GM23338 (cell line): ENCODE data around the gene SH3GL3. TPM values are rescaled to one million over a fixed set of nuclear protein-coding genes. Genes with fewer than 3 reads are reported as not detected.
A peak's percentile ranks its signal among the peaks of the same experiment; 100 is the strongest.

Source experiments
- ATAC-seq: fragments of 200-7000 bp; cut with Tn5 transposase; 3 replicates; pipeline ENCODE4 v1.9.1; 2020
- DNase-seq: peaks from one replicate; pipeline ENCODE4 v3.0.0-alpha.2; 2015; ENCODE audit warnings: low spot score
- H2AFZ ChIP-seq: fragments of 200-600 bp; sonication (generic); 2 replicates; pipeline ENCODE4 v1.8.0; 2016; ENCODE audit warnings: antibody characterized with exemption, mild to moderate bottlenecking, moderate library complexity
- H3F3A ChIP-seq: fragments of 200-600 bp; sonication (generic); replicated peaks from 2 replicates; pipeline ENCODE4 v1.8.0; 2017; ENCODE audit warnings: antibody characterized with exemption, mixed run types, low read depth
- H3K27ac ChIP-seq: fragments of 200-600 bp; sonication (generic); 2 replicates; pipeline ENCODE4 v1.6.1; 2016; ENCODE audit warnings: low read depth
- H3K27me3 ChIP-seq: fragments of 200-600 bp; sonication (generic); 2 replicates; pipeline ENCODE4 v1.8.0; 2016; ENCODE audit warnings: mild to moderate bottlenecking, mixed run types, moderate library complexity; ENCODE audit not compliant: insufficient read depth
- H3K36me3 ChIP-seq: fragments of 200-600 bp; sonication (generic); 2 replicates; pipeline ENCODE4 v1.8.0; 2016; ENCODE audit warnings: mild to moderate bottlenecking; ENCODE audit not compliant: insufficient read depth
- H3K4me1 ChIP-seq: fragments of 200-600 bp; sonication (generic); 2 replicates; pipeline ENCODE4 v1.8.0; 2016; ENCODE audit warnings: mild to moderate bottlenecking, moderate library complexity; ENCODE audit not compliant: insufficient read depth
- H3K4me2 ChIP-seq: fragments of 200-600 bp; sonication (generic); 2 replicates; pipeline ENCODE4 v1.7.1; 2017; ENCODE audit warnings: mixed run types
- H3K4me3 ChIP-seq: fragments of 200-600 bp; sonication (generic); 2 replicates; pipeline ENCODE4 v1.6.1; 2016; ENCODE audit warnings: mixed run types
- H3K79me2 ChIP-seq: fragments of 200-600 bp; sonication (generic); replicated peaks from 2 replicates; pipeline ENCODE4 v1.8.0; 2017; ENCODE audit warnings: mild to moderate bottlenecking; ENCODE audit not compliant: insufficient read depth
- H3K9me2 ChIP-seq: fragments of 200-600 bp; sonication (generic); 2 replicates; pipeline ENCODE4 v1.8.0; 2017; ENCODE audit not compliant: insufficient read depth
- H4K20me1 ChIP-seq: fragments of 200-600 bp; sonication (generic); replicated peaks from 2 replicates; pipeline ENCODE4 v1.8.0; 2017; ENCODE audit warnings: mild to moderate bottlenecking; ENCODE audit not compliant: insufficient read depth
- H3K27ac Mint-ChIP-seq: 2 replicates; pipeline ENCODE4 v1.8.0; 2020; ENCODE audit warnings: inconsistent platforms, mild to moderate bottlenecking, moderate library complexity, mixed read lengths
- H3K27me3 Mint-ChIP-seq: 3 replicates; pipeline ENCODE4 v1.8.0; 2022; ENCODE audit warnings: low read depth, mild to moderate bottlenecking, moderate library complexity, mixed read lengths, inconsistent platforms; ENCODE audit not compliant: insufficient read depth, poor library complexity
- H3K36me3 Mint-ChIP-seq: 3 replicates; pipeline ENCODE4 v1.8.0; 2021; ENCODE audit warnings: low read depth, mild to moderate bottlenecking, inconsistent platforms, moderate library complexity, mixed read lengths
- H3K4me1 Mint-ChIP-seq: 3 replicates; pipeline ENCODE4 v1.8.0; 2020; ENCODE audit warnings: mild to moderate bottlenecking, inconsistent platforms, mixed read lengths
- H3K4me3 Mint-ChIP-seq: 3 replicates; pipeline ENCODE4 v1.8.0; 2021; ENCODE audit warnings: moderate library complexity, mild to moderate bottlenecking, inconsistent platforms, mixed read lengths
- H3K9me3 Mint-ChIP-seq: 3 replicates; pipeline ENCODE4 v1.8.0; 2020; ENCODE audit warnings: moderate library complexity, mild to moderate bottlenecking, inconsistent platforms, mixed read lengths
- CTCF ChIP-seq, 2 experiments: fragments of 200-600 bp in 1 of 2; sonication (generic) in 1 of 2; conservative IDR thresholded peaks; 2 replicates each; pipeline versions ENCODE4 v1.5.1 to v1.6.1; 2016 to 2017; ENCODE audit warnings: antibody characterized with exemption in 2 of 2, low read depth in 2 of 2, mild to moderate bottlenecking in 2 of 2, moderate library complexity in 1 of 2
- NANOG ChIP-seq: IDR thresholded peaks from 2 replicates; pipeline ENCODE4 v1.6.1; 2016; ENCODE audit warnings: antibody characterized with exemption, borderline replicate concordance
- POLR2AphosphoS5 ChIP-seq: IDR thresholded peaks from 2 replicates; pipeline ENCODE4 v1.6.1; 2016; ENCODE audit warnings: antibody characterized with exemption, low read depth
- ZNF114 ChIP-seq: fragments of 250-450 bp; sonication (Bioruptor Pico); IDR thresholded peaks from 2 replicates; pipeline ENCODE4 v1.5.0; 2020; ENCODE audit warnings: mild to moderate bottlenecking, moderate library complexity
- ZNF331 ChIP-seq: fragments of 250-450 bp; sonication (Bioruptor Pico); IDR thresholded peaks from 2 replicates; pipeline ENCODE4 v1.5.0; 2020; ENCODE audit warnings: low read depth, mild to moderate bottlenecking, moderate library complexity
- polyA plus RNA-seq: library from polyadenylated mRNA; unstranded; fragments of >200 nt; fragmentation: Nextera tagmentation; extraction: Ambion mirVana; gene quantifications from 2 replicates; pipeline ENCODE4 v1.2.1, GENCODE V29; 2016
- total RNA-seq: library from RNA; depleted of rRNA; stranded (reverse); fragments of >200 nt; shearing (Covaris generic); gene quantifications from 2 replicates; pipeline ENCODE4 v1.2.3, GENCODE V29; 2014
- TF ChIP-seq, protein P1 (sequence below): IDR thresholded peaks from 2 replicates; pipeline ENCODE4 v1.6.1; 2016; ENCODE audit warnings: antibody characterized with exemption
- TF ChIP-seq, protein P2 (sequence below): IDR thresholded peaks from one replicate; pipeline ENCODE4 v1.6.1; 2018; ENCODE audit warnings: antibody characterized with exemption; ENCODE audit not compliant: unreplicated experiment

SH3GL3 gene
- total and polyA plus RNA-seq, 2 experiments from 2014 or later, result 15.9 to 21.1 TPM

- TF ChIP-seq CTCF (conservative IDR thresholded peaks at IDR 0.05; ENCODE audit: low read depth in 2 of 2) (no peak), NANOG (no peak), ZNF114 (CRISPR knock-in tag) (no peak)
- TF ChIP-seq, protein P1, sequence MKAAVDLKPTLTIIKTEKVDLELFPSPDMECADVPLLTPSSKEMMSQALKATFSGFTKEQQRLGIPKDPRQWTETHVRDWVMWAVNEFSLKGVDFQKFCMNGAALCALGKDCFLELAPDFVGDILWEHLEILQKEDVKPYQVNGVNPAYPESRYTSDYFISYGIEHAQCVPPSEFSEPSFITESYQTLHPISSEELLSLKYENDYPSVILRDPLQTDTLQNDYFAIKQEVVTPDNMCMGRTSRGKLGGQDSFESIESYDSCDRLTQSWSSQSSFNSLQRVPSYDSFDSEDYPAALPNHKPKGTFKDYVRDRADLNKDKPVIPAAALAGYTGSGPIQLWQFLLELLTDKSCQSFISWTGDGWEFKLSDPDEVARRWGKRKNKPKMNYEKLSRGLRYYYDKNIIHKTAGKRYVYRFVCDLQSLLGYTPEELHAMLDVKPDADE, result no peak
Measured at GRCh38 chr15:83545804-83546511, 98.8 kb downstream of the SH3GL3 start (continued).

DNA sequence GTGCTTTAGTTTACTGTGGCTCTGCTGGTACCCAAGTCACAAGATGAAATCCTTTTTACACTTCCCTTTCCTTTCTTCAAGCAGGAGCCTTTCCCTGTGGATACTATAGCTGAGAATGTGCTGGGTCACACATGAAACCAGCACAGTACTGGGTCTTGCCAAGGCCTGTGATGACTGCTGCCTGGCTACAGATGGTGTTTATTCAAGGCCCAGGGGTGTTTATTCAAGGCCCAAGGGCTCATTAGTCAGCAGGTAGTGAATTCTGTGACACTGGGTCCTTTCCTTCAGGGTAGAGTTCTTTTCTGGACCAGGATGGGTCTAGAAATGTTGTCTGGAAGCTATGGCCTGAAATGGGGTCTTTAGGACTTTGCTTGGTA lies 99.4 kb downstream of the SH3GL3 start:
- H3K9me3 Mint-ChIP-seq, result peaks cover 13% of the 10 kb centered on the region; the same call in 2 of the 3 replicates
- Histone ChIP-seq H3K36me3 (no peaks in the 10 kb centered on the region), H4K20me1 (no peaks in the 10 kb centered on the region), H3K27ac (no peak overlapping the region), H3K4me3 (no peak overlapping the region), H3K27me3 (no peaks in the 10 kb centered on the region), H3K9me2 (no peaks in the 10 kb centered on the region), H3F3A (no peaks in the 10 kb centered on the region), H3K79me2 (no peaks in the 10 kb centered on the region), H3K4me1 (peaks cover 46% of the 10 kb centered on the region), H3K4me2 (no peak overlapping the region; the same call in 1 of the 2 replicates), H2AFZ (no peak overlapping the region)
- peaks cover 12% of the 10 kb centered on the region; the same call in 2 of the 3 replicates for H3K36me3 Mint-ChIP-seq
- peaks cover 42% of the 10 kb centered on the region for H3K4me1 Mint-ChIP-seq
- peaks cover 2% of the 10 kb centered on the region for H3K27me3 Mint-ChIP-seq
- DNase-seq (no peak), ATAC-seq (peak; percentile 38)
- H3K4me3 Mint-ChIP-seq, result no peak overlapping the region
- H3K27ac Mint-ChIP-seq, result no peak overlapping the region
- TF ChIP-seq, protein P1, result no peak
- TF ChIP-seq, protein P2, sequence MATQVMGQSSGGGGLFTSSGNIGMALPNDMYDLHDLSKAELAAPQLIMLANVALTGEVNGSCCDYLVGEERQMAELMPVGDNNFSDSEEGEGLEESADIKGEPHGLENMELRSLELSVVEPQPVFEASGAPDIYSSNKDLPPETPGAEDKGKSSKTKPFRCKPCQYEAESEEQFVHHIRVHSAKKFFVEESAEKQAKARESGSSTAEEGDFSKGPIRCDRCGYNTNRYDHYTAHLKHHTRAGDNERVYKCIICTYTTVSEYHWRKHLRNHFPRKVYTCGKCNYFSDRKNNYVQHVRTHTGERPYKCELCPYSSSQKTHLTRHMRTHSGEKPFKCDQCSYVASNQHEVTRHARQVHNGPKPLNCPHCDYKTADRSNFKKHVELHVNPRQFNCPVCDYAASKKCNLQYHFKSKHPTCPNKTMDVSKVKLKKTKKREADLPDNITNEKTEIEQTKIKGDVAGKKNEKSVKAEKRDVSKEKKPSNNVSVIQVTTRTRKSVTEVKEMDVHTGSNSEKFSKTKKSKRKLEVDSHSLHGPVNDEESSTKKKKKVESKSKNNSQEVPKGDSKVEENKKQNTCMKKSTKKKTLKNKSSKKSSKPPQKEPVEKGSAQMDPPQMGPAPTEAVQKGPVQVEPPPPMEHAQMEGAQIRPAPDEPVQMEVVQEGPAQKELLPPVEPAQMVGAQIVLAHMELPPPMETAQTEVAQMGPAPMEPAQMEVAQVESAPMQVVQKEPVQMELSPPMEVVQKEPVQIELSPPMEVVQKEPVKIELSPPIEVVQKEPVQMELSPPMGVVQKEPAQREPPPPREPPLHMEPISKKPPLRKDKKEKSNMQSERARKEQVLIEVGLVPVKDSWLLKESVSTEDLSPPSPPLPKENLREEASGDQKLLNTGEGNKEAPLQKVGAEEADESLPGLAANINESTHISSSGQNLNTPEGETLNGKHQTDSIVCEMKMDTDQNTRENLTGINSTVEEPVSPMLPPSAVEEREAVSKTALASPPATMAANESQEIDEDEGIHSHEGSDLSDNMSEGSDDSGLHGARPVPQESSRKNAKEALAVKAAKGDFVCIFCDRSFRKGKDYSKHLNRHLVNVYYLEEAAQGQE, result no peak
- TF ChIP-seq ZNF331 (no peak), CTCF (conservative IDR thresholded peaks at IDR 0.05; ENCODE audit: low read depth in 2 of 2) (no peak), POLR2AphosphoS5 (no peak)
